PC-9 (cell line): Measurements from ENCODE around the gene ZNF471. TPM values are rescaled to one million over a fixed set of nuclear protein-coding genes. Genes with fewer than 3 reads are reported as not detected.
A peak's percentile ranks its signal among the peaks of the same experiment; 100 is the strongest.

Experiments used
- Bru-seq: library from RNA; stranded (reverse); fragments of 400-500 nt; gene quantifications from one replicate; lab custom pipeline; 2021; lab: Mats Ljungman, UMichigan
- BruChase-seq, 2 experiments: library from RNA; stranded (reverse); fragments of 400-500 nt; gene quantifications; one replicate each; lab custom pipeline; 2021; lab: Mats Ljungman, UMichigan
- BruUV-seq: library from RNA; stranded (reverse); fragments of 400-500 nt; replicated peaks from 2 replicates; lab custom pipeline; 2021; lab: Mats Ljungman, UMichigan
- CTCF ChIA-PET: fragments of 300-600 bp; sonication (Branson Sonifier 250); formaldehyde crosslinking; loops from one replicate; lab custom pipeline; 2022; ENCODE audit warnings: antibody characterized with exemption; lab: Charles Lee
- POLR2A ChIA-PET: fragments of 300-600 bp; sonication (Branson Sonifier 250); formaldehyde crosslinking; loops from one replicate; lab custom pipeline; 2022; ENCODE audit warnings: antibody characterized with exemption; ENCODE audit not compliant: unreplicated experiment; lab: Charles Lee
- DNase-seq, 2 experiments: peaks; one replicate each; pipeline versions ENCODE4 v3.0.0 to v3.0.0-alpha.2; 2015 to 2022; ENCODE audit warnings: mixed read lengths in 1 of 2
- H2AFZ ChIP-seq: fragments of 200-600 bp; sonication (generic); 2 replicates; pipeline ENCODE4 v1.8.1; 2017; ENCODE audit warnings: antibody characterized with exemption
- H3F3A ChIP-seq: fragments of 200-600 bp; sonication (generic); 2 replicates; pipeline ENCODE4 v1.8.1; 2017; ENCODE audit warnings: antibody characterized with exemption, mild to moderate bottlenecking, low read depth; ENCODE audit not compliant: insufficient read depth
- H3K27ac ChIP-seq: fragments of 200-600 bp; sonication (generic); 2 replicates; pipeline ENCODE4 v1.6.1; 2016; ENCODE audit warnings: mixed run types
- H3K27me3 ChIP-seq: fragments of 200-600 bp; sonication (generic); 2 replicates; pipeline ENCODE4 v1.6.1; 2016; ENCODE audit warnings: low read depth, mixed run types; ENCODE audit not compliant: insufficient read depth
- H3K36me3 ChIP-seq: fragments of 200-600 bp; sonication (generic); 2 replicates; pipeline ENCODE4 v1.6.1; 2016; ENCODE audit warnings: low read depth, mixed run types
- H3K4me1 ChIP-seq: fragments of 200-600 bp; sonication (generic); replicated peaks from 2 replicates; pipeline ENCODE4 v1.6.1; 2016; ENCODE audit warnings: mixed run types; ENCODE audit not compliant: insufficient read depth
- H3K4me2 ChIP-seq: fragments of 200-600 bp; sonication (generic); 2 replicates; pipeline ENCODE4 v1.6.1; 2017; ENCODE audit warnings: mixed run types
- H3K4me3 ChIP-seq: fragments of 200-600 bp; sonication (generic); 2 replicates; pipeline ENCODE4 v1.6.1; 2016; ENCODE audit warnings: mixed run types
- H3K79me2 ChIP-seq: fragments of 200-600 bp; sonication (generic); 2 replicates; pipeline ENCODE4 v1.6.1; 2017; ENCODE audit warnings: low read depth, mixed run types
- H3K9me2 ChIP-seq: fragments of 200-600 bp; sonication (generic); 2 replicates; pipeline ENCODE4 v1.8.1; 2017; ENCODE audit warnings: mild to moderate bottlenecking; ENCODE audit not compliant: insufficient read depth
- H3K9me3 ChIP-seq: fragments of 200-600 bp; sonication (generic); 2 replicates; pipeline ENCODE4 v1.8.1; 2016; ENCODE audit warnings: low read depth; ENCODE audit not compliant: insufficient read depth
- H4K20me1 ChIP-seq: fragments of 200-600 bp; sonication (generic); 2 replicates; pipeline ENCODE4 v1.8.1; 2017; ENCODE audit not compliant: insufficient read depth
- EZH2 ChIP-seq: fragments of 200-600 bp; sonication (generic); IDR thresholded peaks from 2 replicates; pipeline ENCODE4 v1.8.0; 2017; ENCODE audit warnings: antibody characterized with exemption, low read depth
- intact Hi-C: fragments of 100-400 bp; cut with micrococcal nuclease; formaldehyde crosslinking; loops from one replicate; pipeline ENCODE4 v1.10.0; 2022; ENCODE audit not compliant: unreplicated experiment
- long read RNA-seq: library from polyadenylated mRNA; stranded (forward); transcript quantifications from one replicate; pipeline ENCODE4 v2.0.0, GENCODE V29; 2022
- total RNA-seq: library from RNA; stranded (reverse); gene quantifications from 2 replicates; pipeline ENCODE4 v1.2.3, GENCODE V29; 2021
- TF ChIP-seq, protein P1 (sequence below): fragments of 200-600 bp; sonication (generic); conservative IDR thresholded peaks from 2 replicates; pipeline ENCODE4 v1.6.1; 2017; ENCODE audit warnings: mixed run types, antibody characterized with exemption, mild to moderate bottlenecking, moderate library complexity

The ZNF471 gene
- total RNA-seq (0.57 and 0.78 TPM in 2 replicates), Bru-seq, nascent RNA (percentile 29 among the genes with signal in this experiment), BruChase-seq, experiment 1, labeled RNA remaining after a 2-hour chase (percentile 30 among the genes with signal in this experiment), BruChase-seq, experiment 2, labeled RNA remaining after a 6-hour chase (percentile 22 among the genes with signal in this experiment)
- long read RNA-seq: 0 reads

DNA sequence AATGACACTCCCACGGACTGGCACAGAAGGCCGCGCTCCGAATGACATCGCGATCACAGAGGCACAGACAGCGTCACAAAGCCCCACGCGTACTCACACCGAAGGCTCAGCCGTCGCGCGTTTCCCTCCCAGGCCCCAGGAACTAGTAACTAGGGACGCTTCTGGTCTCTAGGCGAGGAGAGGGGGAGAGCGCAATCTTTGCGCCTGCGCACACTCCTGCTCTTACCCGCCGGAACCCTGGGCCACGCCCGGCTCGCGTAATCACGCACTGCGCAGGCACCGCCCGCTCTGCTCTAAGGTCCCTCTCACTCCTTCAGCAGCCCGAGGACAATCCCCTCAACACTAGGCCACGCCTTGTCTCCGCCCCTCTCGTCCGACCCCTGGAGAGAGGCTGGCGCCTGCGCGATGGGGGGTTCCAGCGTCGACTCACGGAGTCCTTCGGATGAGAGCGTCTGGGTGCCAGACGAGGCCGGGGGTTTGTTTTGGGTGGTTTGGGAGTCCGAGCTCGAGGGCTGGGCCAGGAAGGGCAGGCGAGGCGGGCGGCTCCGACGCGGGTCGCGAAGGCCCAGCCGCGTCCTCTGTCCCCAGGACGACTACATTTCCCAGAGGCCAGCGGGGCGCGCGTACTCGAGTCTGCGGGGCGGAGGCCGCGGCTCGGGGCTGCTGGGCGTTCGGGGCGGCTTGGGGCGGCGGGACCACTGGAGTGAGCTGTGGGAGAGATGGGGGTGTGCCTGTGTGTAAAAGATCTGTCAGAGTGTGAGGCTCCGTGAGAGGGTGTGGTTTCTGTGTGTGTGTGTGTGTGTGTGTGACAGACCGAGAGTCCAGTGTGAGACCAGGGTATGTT is at the start of gene ZNF471:
TSS of gene ZNF471 (plus strand) at position 410 of the 844 bp plus-strand sequence. CDS start 3,717 bp downstream, outside the sequence.
- BruUV-seq: no TSS peak
- H4K20me1 ChIP-seq: no peaks in the 10 kb centered on the region
- H3K79me2 ChIP-seq: no peaks in the 10 kb centered on the region
- H3F3A ChIP-seq: no peaks in the 10 kb centered on the region
- ChIA-PET CTCF (no interaction called here), POLR2A (no interaction called here)
- TF ChIP-seq EZH2: no peak
- TF ChIP-seq, protein P1, sequence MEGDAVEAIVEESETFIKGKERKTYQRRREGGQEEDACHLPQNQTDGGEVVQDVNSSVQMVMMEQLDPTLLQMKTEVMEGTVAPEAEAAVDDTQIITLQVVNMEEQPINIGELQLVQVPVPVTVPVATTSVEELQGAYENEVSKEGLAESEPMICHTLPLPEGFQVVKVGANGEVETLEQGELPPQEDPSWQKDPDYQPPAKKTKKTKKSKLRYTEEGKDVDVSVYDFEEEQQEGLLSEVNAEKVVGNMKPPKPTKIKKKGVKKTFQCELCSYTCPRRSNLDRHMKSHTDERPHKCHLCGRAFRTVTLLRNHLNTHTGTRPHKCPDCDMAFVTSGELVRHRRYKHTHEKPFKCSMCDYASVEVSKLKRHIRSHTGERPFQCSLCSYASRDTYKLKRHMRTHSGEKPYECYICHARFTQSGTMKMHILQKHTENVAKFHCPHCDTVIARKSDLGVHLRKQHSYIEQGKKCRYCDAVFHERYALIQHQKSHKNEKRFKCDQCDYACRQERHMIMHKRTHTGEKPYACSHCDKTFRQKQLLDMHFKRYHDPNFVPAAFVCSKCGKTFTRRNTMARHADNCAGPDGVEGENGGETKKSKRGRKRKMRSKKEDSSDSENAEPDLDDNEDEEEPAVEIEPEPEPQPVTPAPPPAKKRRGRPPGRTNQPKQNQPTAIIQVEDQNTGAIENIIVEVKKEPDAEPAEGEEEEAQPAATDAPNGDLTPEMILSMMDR: no peak
- H3K4me2 ChIP-seq: peak within 1 kb of the TSS; percentile 57
- H3K4me3 ChIP-seq: peak within 1 kb of the TSS; percentile 49
- peak; percentile 44 to 60 for DNase-seq
- peaks cover 8% of the 10 kb centered on the region for H3K9me3 ChIP-seq
- H3K4me1 ChIP-seq: no peaks in the 10 kb centered on the region
- H3K27me3 ChIP-seq: 0 out of 2 replicates have a peak, but pooled peaks cover 10% of the 10 kb centered on the region
- H3K9me2 ChIP-seq: no peaks in the 10 kb centered on the region
- peak within 1 kb of the TSS; percentile 75 for H2AFZ ChIP-seq
- no peaks in the 10 kb centered on the region for H3K36me3 ChIP-seq
- intact Hi-C loops: no loop called here
- no peak within 1 kb of the TSS for H3K27ac ChIP-seq

DNA sequence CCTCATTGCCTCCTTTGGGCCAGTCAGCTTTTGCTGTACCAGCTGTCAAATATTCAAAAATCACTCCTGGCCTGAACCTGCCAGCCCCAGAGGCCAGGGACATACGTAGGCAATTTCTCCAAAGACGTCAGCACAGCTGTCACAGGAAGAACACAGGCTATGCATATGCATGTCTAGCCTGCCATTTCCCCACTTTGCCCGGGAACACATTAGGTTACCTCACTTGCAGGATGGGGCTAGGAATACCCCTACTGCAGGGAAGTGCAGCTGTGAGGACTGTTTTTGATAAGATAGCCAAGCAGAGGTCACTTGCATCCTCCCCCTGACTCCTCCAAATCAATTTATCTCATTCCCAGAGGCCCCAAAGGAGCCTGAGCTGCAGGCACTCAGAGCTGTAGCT is 33.3 kb upstream of the ZNF471 start:
- no peak overlapping the region for H3K4me3 ChIP-seq
- POLR2A ChIA-PET: no interaction called here

DNA sequence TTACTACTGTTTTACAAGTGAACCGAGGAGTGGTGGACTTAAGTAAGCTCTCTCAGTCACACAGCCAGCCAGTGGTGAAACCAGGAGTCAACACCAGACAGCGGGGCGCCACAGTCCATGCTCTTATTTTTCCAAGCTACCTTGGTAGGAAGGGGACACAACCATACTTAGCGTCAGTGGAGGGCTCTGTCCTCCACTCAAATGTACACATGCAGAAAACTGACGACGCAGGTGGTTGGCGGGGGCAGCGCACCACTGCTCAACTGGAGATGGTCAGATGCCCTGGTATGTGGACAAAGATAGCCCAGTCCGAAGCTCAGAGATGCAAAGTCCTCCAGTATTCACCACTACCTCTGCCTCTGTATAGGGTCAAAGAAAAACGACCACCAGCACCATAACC is 31.6 kb upstream of the ZNF471 start:
- Histone ChIP-seq H3K79me2 (no peaks in the 10 kb centered on the region), H3F3A (no peaks in the 10 kb centered on the region), H3K27ac (no peak overlapping the region), H3K4me3 (no peak overlapping the region), H3K36me3 (no peaks in the 10 kb centered on the region), H4K20me1 (no peaks in the 10 kb centered on the region), H3K4me2 (no peak overlapping the region), H3K9me2 (no peaks in the 10 kb centered on the region), H3K9me3 (0 out of 2 replicates have a peak, but pooled peaks cover 5% of the 10 kb centered on the region), H3K27me3 (peaks cover 59% of the 10 kb centered on the region), H3K4me1 (no peaks in the 10 kb centered on the region), H2AFZ (no peak overlapping the region)
- no peak for DNase-seq
- intact Hi-C loops: no loop called here
- ChIA-PET POLR2A (no interaction called here), CTCF (no interaction called here)
- BruUV-seq: no TSS peak
- TF ChIP-seq EZH2: no peak
- TF ChIP-seq, protein P1: no peak

More for the DNA sequence above, 33.3 kb upstream of the ZNF471 start:
- no peaks in the 10 kb centered on the region for H3F3A ChIP-seq
- H3K4me2 ChIP-seq: no peak overlapping the region
- H3K27me3 ChIP-seq: peaks cover 65% of the 10 kb centered on the region
- H3K9me2 ChIP-seq: no peaks in the 10 kb centered on the region
- H3K9me3 ChIP-seq: 0 out of 2 replicates have a peak, but pooled peaks cover 5% of the 10 kb centered on the region
- no peak for DNase-seq
- BruUV-seq: no TSS peak
- no peaks in the 10 kb centered on the region for H3K4me1 ChIP-seq
- no peak overlapping the region for H3K27ac ChIP-seq
- no peaks in the 10 kb centered on the region for H3K36me3 ChIP-seq
- intact Hi-C loops: no loop called here
- H2AFZ ChIP-seq: no peak overlapping the region
- no peaks in the 10 kb centered on the region for H4K20me1 ChIP-seq
- CTCF ChIA-PET: no interaction called here
- TF ChIP-seq EZH2: no peak
- TF ChIP-seq, protein P1: no peak
- H3K79me2 ChIP-seq: no peaks in the 10 kb centered on the region
